ENCODE data around the gene GAMT.
"Not testable (repeated sequence)": the region's sequence is repeated elsewhere in the genome, so short reads cannot be mapped to it uniquely, and the experiment has no call there.

DNA sequence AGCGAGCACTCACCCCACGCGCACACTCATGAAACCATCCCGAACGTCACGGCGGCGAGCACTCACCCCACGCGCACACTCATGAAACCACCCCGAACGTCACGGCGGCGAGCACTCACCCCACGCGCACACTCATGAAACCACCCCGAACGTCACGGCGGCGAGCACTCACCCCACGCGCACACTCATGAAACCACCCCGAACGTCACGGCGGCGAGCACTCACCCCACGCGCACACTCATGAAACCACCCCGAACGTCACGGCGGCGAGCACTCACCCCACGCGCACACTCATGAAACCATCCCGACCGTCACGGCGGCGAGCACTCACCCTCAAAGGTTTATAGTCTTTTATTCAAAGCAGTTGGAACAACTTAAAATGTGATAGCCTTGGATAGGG lies 18.7 kb upstream of the GAMT start:
- TF ChIP-seq, protein P1, sequence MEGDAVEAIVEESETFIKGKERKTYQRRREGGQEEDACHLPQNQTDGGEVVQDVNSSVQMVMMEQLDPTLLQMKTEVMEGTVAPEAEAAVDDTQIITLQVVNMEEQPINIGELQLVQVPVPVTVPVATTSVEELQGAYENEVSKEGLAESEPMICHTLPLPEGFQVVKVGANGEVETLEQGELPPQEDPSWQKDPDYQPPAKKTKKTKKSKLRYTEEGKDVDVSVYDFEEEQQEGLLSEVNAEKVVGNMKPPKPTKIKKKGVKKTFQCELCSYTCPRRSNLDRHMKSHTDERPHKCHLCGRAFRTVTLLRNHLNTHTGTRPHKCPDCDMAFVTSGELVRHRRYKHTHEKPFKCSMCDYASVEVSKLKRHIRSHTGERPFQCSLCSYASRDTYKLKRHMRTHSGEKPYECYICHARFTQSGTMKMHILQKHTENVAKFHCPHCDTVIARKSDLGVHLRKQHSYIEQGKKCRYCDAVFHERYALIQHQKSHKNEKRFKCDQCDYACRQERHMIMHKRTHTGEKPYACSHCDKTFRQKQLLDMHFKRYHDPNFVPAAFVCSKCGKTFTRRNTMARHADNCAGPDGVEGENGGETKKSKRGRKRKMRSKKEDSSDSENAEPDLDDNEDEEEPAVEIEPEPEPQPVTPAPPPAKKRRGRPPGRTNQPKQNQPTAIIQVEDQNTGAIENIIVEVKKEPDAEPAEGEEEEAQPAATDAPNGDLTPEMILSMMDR (conservative IDR thresholded peaks at IDR 0.05; ENCODE audit: low read depth in 2 of 2): not testable (repeated sequence)
- not testable (repeated sequence) for TF ChIP-seq EZH2 (IDR thresholded peaks at IDR 0.05; ENCODE audit: low read depth, unreplicated experiment); EZH2phosphoT487 (IDR thresholded peaks at IDR 0.05; ENCODE audit: unreplicated experiment); POLR2AphosphoS5 (IDR thresholded peaks at IDR 0.05; ENCODE audit: low read depth); NANOG (IDR thresholded peaks at IDR 0.05; ENCODE audit: borderline replicate concordance); ZNF331 (CRISPR knock-in tag; IDR thresholded peaks at IDR 0.05; ENCODE audit: low read depth)
- TF ChIP-seq, protein P2, sequence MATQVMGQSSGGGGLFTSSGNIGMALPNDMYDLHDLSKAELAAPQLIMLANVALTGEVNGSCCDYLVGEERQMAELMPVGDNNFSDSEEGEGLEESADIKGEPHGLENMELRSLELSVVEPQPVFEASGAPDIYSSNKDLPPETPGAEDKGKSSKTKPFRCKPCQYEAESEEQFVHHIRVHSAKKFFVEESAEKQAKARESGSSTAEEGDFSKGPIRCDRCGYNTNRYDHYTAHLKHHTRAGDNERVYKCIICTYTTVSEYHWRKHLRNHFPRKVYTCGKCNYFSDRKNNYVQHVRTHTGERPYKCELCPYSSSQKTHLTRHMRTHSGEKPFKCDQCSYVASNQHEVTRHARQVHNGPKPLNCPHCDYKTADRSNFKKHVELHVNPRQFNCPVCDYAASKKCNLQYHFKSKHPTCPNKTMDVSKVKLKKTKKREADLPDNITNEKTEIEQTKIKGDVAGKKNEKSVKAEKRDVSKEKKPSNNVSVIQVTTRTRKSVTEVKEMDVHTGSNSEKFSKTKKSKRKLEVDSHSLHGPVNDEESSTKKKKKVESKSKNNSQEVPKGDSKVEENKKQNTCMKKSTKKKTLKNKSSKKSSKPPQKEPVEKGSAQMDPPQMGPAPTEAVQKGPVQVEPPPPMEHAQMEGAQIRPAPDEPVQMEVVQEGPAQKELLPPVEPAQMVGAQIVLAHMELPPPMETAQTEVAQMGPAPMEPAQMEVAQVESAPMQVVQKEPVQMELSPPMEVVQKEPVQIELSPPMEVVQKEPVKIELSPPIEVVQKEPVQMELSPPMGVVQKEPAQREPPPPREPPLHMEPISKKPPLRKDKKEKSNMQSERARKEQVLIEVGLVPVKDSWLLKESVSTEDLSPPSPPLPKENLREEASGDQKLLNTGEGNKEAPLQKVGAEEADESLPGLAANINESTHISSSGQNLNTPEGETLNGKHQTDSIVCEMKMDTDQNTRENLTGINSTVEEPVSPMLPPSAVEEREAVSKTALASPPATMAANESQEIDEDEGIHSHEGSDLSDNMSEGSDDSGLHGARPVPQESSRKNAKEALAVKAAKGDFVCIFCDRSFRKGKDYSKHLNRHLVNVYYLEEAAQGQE (IDR thresholded peaks at IDR 0.05; ENCODE audit: unreplicated experiment): not testable (repeated sequence)
- TF ChIP-seq, protein P3, sequence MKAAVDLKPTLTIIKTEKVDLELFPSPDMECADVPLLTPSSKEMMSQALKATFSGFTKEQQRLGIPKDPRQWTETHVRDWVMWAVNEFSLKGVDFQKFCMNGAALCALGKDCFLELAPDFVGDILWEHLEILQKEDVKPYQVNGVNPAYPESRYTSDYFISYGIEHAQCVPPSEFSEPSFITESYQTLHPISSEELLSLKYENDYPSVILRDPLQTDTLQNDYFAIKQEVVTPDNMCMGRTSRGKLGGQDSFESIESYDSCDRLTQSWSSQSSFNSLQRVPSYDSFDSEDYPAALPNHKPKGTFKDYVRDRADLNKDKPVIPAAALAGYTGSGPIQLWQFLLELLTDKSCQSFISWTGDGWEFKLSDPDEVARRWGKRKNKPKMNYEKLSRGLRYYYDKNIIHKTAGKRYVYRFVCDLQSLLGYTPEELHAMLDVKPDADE (IDR thresholded peaks at IDR 0.05): not testable (repeated sequence)

Data from GM23338 (cell line).